HepG2 (cell line): ENCODE data around the gene KRT82. TPM values are rescaled to one million over a fixed set of nuclear protein-coding genes. Genes with fewer than 3 reads are reported as not detected.

ENCODE experiments used
- ATAC-seq: fragments of 200-7000 bp; cut with Tn5 transposase; 3 replicates; pipeline ENCODE4 v1.9.1; 2020; ENCODE audit warnings: mild to moderate bottlenecking, moderate library complexity
- BruUV-seq: library from RNA; stranded (reverse); fragments of 400-500 nt; replicated peaks from 2 replicates; lab custom pipeline; 2021; lab: Mats Ljungman, UMichigan
- CTCF ChIA-PET: fragments of 300-600 bp; formaldehyde crosslinking; extraction: SDS; loops from one replicate; lab custom pipeline; 2021; ENCODE audit warnings: low total read pairs, inconsistent platforms, low intra/inter-chr PET ratio; lab: Yijun Ruan, JAX
- POLR2A ChIA-PET: fragments of 350-600 bp; sonication (Branson Sonifier 250); formaldehyde crosslinking; loops from one replicate; lab custom pipeline; 2020; ENCODE audit warnings: antibody characterized with exemption, inconsistent platforms; lab: Yijun Ruan, JAX
- DNase-seq: peaks from one replicate; pipeline ENCODE4 v3.0.0-alpha.2; 2015; ENCODE audit warnings: low spot score
- FAIRE-seq: peaks from 3 replicates; lab custom pipeline; 2011; peaks lifted over from hg19 to GRCh38; lab: Jason Lieb, UNC
- H2AFZ ChIP-seq: one replicate; pipeline ENCODE4 v1.6.1; 2011; ENCODE audit warnings: low read length, inconsistent platforms
- H3K27ac ChIP-seq: fragments of 300-600 bp; 3 replicates; pipeline ENCODE4 v1.8.0; 2011; ENCODE audit warnings: mixed run types, mild to moderate bottlenecking, mixed read lengths, low read length, inconsistent platforms; ENCODE audit not compliant: insufficient read depth; ENCODE audit errors: extremely low read length
- H3K27me3 ChIP-seq, 2 experiments: fragments of 200-600 bp in 1 of 2; 2 replicates in 1 of 2; 3 replicates in 1 of 2; pipeline versions ENCODE4 v1.6.0 to v1.8.0; 2011; ENCODE audit warnings: low read length in 2 of 2, mild to moderate bottlenecking in 2 of 2, moderate library complexity in 2 of 2, inconsistent platforms in 1 of 2; ENCODE audit not compliant: insufficient read depth in 2 of 2, control insufficient read depth in 1 of 2
- H3K36me3 ChIP-seq, 2 experiments: fragments of 200-600 bp in 1 of 2; replicated peaks in 1 of 2; 2 replicates in 1 of 2; 3 replicates in 1 of 2; pipeline versions ENCODE4 v1.5.1 to v1.8.0; 2011; ENCODE audit warnings: low read length in 2 of 2, inconsistent platforms in 1 of 2; ENCODE audit not compliant: insufficient read depth in 2 of 2, control insufficient read depth in 1 of 2
- H3K4me1 ChIP-seq: 2 replicates; pipeline ENCODE4 v1.5.1; 2012; ENCODE audit warnings: low read length, inconsistent platforms; ENCODE audit not compliant: insufficient read depth
- H3K4me2 ChIP-seq: 2 replicates; pipeline ENCODE4 v1.6.0; 2011; ENCODE audit warnings: low read depth, low read length, inconsistent platforms
- H3K4me3 ChIP-seq, 3 experiments: fragments of 200-600 bp in 1 of 3; sonication (generic), shearing (Covaris generic) in 1 of 3; replicated peaks in 1 of 3; 2 replicates each; pipeline ENCODE4 v1.5.1; 2011 to 2016; ENCODE audit warnings: low read length in 3 of 3, inconsistent platforms in 2 of 3, low read depth in 2 of 3, mild to moderate bottlenecking in 2 of 3, control low read depth in 1 of 3, mixed read lengths in 1 of 3; ENCODE audit not compliant: insufficient read depth in 1 of 3
- H3K79me2 ChIP-seq: one replicate; pipeline ENCODE4 v1.6.1; 2011; ENCODE audit warnings: low read length, inconsistent platforms; ENCODE audit not compliant: insufficient read depth
- H3K9ac ChIP-seq: 2 replicates; pipeline ENCODE4 v1.6.0; 2011; ENCODE audit warnings: mild to moderate bottlenecking, low read depth, low read length, inconsistent platforms; ENCODE audit not compliant: insufficient read depth
- H3K9me3 ChIP-seq: 2 replicates; pipeline ENCODE4 v1.5.1; 2012; ENCODE audit warnings: mild to moderate bottlenecking, low read length
- H4K20me1 ChIP-seq: 2 replicates; pipeline ENCODE4 v1.6.0; 2011; ENCODE audit warnings: inconsistent platforms, mild to moderate bottlenecking, low read length, moderate library complexity; ENCODE audit not compliant: insufficient read depth
- BRD4 ChIP-seq: sonication (generic); formaldehyde crosslinking; IDR thresholded peaks from 2 replicates; pipeline ENCODE4 v1.4.0; 2020; ENCODE audit warnings: missing genetic modification reagents
- CBX5 ChIP-seq: sonication (generic); formaldehyde crosslinking; IDR thresholded peaks from 2 replicates; pipeline ENCODE4 v1.4.0; 2020; ENCODE audit warnings: missing genetic modification reagents, borderline replicate concordance
- CREBL2 ChIP-seq: sonication (generic); formaldehyde crosslinking; IDR thresholded peaks from 2 replicates; pipeline ENCODE4 v1.8.1; 2023; ENCODE audit warnings: missing genetic modification reagents, mild to moderate bottlenecking, borderline replicate concordance
- HDAC6 ChIP-seq: fragments of 200-600 bp; sonication (generic); IDR thresholded peaks from 2 replicates; pipeline ENCODE4 v1.7.0; 2017; ENCODE audit warnings: mild to moderate bottlenecking, antibody characterized with exemption, low read length, low read depth
- HOXA5 ChIP-seq: sonication (generic); formaldehyde crosslinking; IDR thresholded peaks from 2 replicates; pipeline ENCODE4 v1.4.0; 2020; ENCODE audit warnings: missing genetic modification reagents
- KLF12 ChIP-seq: sonication (generic); formaldehyde crosslinking; IDR thresholded peaks from 2 replicates; pipeline ENCODE4 v1.4.0; 2020; ENCODE audit warnings: missing genetic modification reagents, borderline replicate concordance
- POGZ ChIP-seq: sonication (generic); formaldehyde crosslinking; IDR thresholded peaks from 2 replicates; pipeline ENCODE4 v1.4.0; 2020; ENCODE audit warnings: mild to moderate bottlenecking, missing genetic modification reagents
- SIX1 ChIP-seq: sonication (generic); formaldehyde crosslinking; IDR thresholded peaks from 2 replicates; pipeline ENCODE4 v1.4.0; 2020; ENCODE audit warnings: missing genetic modification reagents, borderline replicate concordance
- ZBED4 ChIP-seq: sonication (generic); formaldehyde crosslinking; IDR thresholded peaks from 2 replicates; pipeline ENCODE4 v1.4.0; 2020; ENCODE audit warnings: missing genetic modification reagents, borderline replicate concordance
- ZFP36L1 ChIP-seq: sonication (generic); formaldehyde crosslinking; IDR thresholded peaks from 2 replicates; pipeline ENCODE4 v1.8.0; 2022; ENCODE audit warnings: mild to moderate bottlenecking, missing genetic modification reagents, moderate library complexity
- ZNF10 ChIP-seq: sonication (generic); formaldehyde crosslinking; IDR thresholded peaks from 2 replicates; pipeline ENCODE4 v1.4.0; 2020; ENCODE audit warnings: mild to moderate bottlenecking, low read depth, missing genetic modification reagents, borderline replicate concordance
- ZNF235 ChIP-seq: sonication (generic); formaldehyde crosslinking; IDR thresholded peaks from 2 replicates; pipeline ENCODE4 v1.8.1; 2023; ENCODE audit warnings: mild to moderate bottlenecking, missing genetic modification reagents, borderline replicate concordance
- ZNF256 ChIP-seq: sonication (generic); formaldehyde crosslinking; conservative IDR thresholded peaks from 2 replicates; pipeline ENCODE4 v1.4.0; 2020; ENCODE audit warnings: missing genetic modification reagents
- ZNF441 ChIP-seq: sonication (generic); formaldehyde crosslinking; IDR thresholded peaks from 2 replicates; pipeline ENCODE4 v1.7.0; 2021; ENCODE audit warnings: missing genetic modification reagents, borderline replicate concordance
- ZNF501 ChIP-seq: sonication (generic); formaldehyde crosslinking; IDR thresholded peaks from 2 replicates; pipeline ENCODE4 v1.5.1; 2020; ENCODE audit warnings: mild to moderate bottlenecking, moderate library complexity, missing genetic modification reagents
- ZSCAN22 ChIP-seq: sonication (generic); formaldehyde crosslinking; IDR thresholded peaks from 2 replicates; pipeline ENCODE4 v1.4.0; 2020; ENCODE audit warnings: mild to moderate bottlenecking, missing genetic modification reagents
- WGBS: methylation state at CpG from one replicate; pipeline ENCODE4 v1.1.6; 2017; ENCODE audit warnings: low lambda C conversion rate; 5-methylcytosine and 5-hydroxymethylcytosine counted together
- in situ Hi-C: cut with HindIII; loops from 2 replicates; pipeline ENCODE4 v1.10.0; 2017; ENCODE audit warnings: low pct_unique_long_range_greater_than_20kb; ENCODE audit not compliant: extremely low pct_ligation_motif_present
- intact Hi-C: fragments of 100-400 bp; cut with micrococcal nuclease; formaldehyde crosslinking; loops from one replicate; pipeline ENCODE4 v1.10.0; 2022; ENCODE audit not compliant: unreplicated experiment
- polyA plus RNA-seq, 8 experiments: library from polyadenylated mRNA; depleted of rRNA in 3 of 8; stranded (reverse) in 7 of 8; unstranded in 1 of 8; fragments of >200 nt; fragmentation: Illumina TruSeq in 4 of 8; extraction: Trizol in 4 of 8; gene quantifications; 2 replicates each; pipeline versions ENCODE4 v1.2.1 to v1.2.3, GENCODE V29; 2011 to 2016; ENCODE audit warnings: low read depth in 4 of 8, missing spikeins in 1 of 8, mixed read lengths in 1 of 8; ENCODE audit not compliant: insufficient read depth in 1 of 8
- total RNA-seq, 5 experiments: library from RNA; depleted of rRNA; stranded (reverse); fragments of >200 nt; fragmentation: Illumina TruSeq; extraction: Trizol; gene quantifications; 2 replicates each; pipeline ENCODE4 v1.2.3, GENCODE V29; 2016; ENCODE audit warnings: low read depth in 1 of 5
- TF ChIP-seq, protein P1 (sequence below): IDR thresholded peaks from 2 replicates; pipeline ENCODE4 v1.6.1; 2016; ENCODE audit warnings: missing biosample characterization, missing genetic modification reagents, low read depth

Gene KRT82
- total and polyA plus RNA-seq, 2 of the 13 experiments (the other 11 are each of a cell fraction or from before 2014, with no cell fraction given): not detected

DNA sequence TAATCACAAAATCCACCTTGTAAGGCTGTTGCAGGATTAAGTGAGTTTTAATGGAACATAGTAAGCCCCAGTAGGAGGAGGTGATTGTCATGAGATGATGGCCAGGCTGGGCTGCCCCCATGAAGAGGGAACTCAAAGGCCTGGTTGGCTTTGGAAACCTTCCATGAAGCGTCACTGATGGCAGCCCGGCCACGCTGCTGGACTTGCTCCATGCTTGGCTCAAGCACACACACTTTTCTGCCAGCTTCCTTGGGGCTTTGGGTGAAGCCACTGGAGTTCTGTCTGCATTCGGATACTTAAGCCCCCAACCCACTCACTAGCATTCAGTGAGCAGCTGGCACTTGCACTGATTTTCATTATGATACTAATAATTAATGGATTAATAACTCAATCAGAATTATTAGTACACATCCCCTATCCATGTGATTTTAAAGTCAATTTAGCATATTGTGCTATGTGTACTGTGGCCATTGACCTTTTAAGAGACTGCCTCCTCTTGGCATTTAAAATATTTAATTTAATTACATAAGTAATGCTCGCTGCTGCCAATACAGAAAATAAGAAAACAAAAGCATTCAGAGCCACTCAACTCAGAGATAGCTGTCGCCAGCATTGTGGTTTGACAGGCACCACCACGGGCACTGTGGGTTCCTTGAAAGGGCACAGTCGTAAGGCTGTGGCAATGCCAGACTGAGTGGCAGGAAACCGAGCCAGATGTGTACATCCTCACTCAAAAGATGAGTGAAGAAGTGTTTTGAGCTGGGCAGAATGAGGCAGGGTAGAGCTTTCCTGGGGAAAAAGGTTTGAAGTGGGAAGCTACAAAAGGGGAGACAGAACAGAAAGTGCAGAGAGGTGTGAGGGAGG lies 54.7 kb downstream of the KRT82 start:
- DNase-seq (no peak), FAIRE-seq (no peak), ATAC-seq (no peak)
- no TSS peak for BruUV-seq
- Histone ChIP-seq H3K27me3 (peaks cover 0 to 32% of the 10 kb centered on the region in 2 experiments; a peak in 4 of 5 replicates), H2AFZ (no peak overlapping the region), H3K9me3 (no peaks in the 10 kb centered on the region), H4K20me1 (no peaks in the 10 kb centered on the region), H3K4me1 (peaks cover 9% of the 10 kb centered on the region), H3K27ac (no peak overlapping the region), H3K36me3 (no peaks in the 10 kb centered on the region), H3K9ac (no peak overlapping the region), H3K79me2 (no peaks in the 10 kb centered on the region), H3K4me3 (no peak overlapping the region)
- in situ Hi-C loops: no loop called here
- WGBS: 2% methylated on average over 6 of the region's 9 CpGs
- intact Hi-C loops: loop anchor here (5.0 kb wide), 1 partner anchor 409 kb away; no protein-coding TSS in a partner anchor
- ChIA-PET POLR2A (no interaction called here), CTCF (no interaction called here)
- no peak for TF ChIP-seq POGZ (CRISPR knock-in tag)
- no peak for TF ChIP-seq HDAC6
- no peak for TF ChIP-seq ZNF441
- TF ChIP-seq BRD4 (CRISPR knock-in tag): no peak
- TF ChIP-seq ZSCAN22: no peak
- no peak for TF ChIP-seq ZNF235 (CRISPR knock-in tag)
- no peak for TF ChIP-seq ZBED4 (CRISPR knock-in tag)
- no peak for TF ChIP-seq ZNF501 (CRISPR knock-in tag)
- TF ChIP-seq HOXA5: no peak
- TF ChIP-seq ZNF256: no peak
- TF ChIP-seq ZFP36L1 (CRISPR knock-in tag): no peak
- no peak for TF ChIP-seq CBX5 (CRISPR knock-in tag)
- TF ChIP-seq KLF12 (CRISPR knock-in tag): no peak
- TF ChIP-seq SIX1 (CRISPR knock-in tag): no peak
- no peak for TF ChIP-seq CREBL2 (CRISPR knock-in tag)
- no peak for TF ChIP-seq ZNF10 (CRISPR knock-in tag)
- TF ChIP-seq, protein P1, sequence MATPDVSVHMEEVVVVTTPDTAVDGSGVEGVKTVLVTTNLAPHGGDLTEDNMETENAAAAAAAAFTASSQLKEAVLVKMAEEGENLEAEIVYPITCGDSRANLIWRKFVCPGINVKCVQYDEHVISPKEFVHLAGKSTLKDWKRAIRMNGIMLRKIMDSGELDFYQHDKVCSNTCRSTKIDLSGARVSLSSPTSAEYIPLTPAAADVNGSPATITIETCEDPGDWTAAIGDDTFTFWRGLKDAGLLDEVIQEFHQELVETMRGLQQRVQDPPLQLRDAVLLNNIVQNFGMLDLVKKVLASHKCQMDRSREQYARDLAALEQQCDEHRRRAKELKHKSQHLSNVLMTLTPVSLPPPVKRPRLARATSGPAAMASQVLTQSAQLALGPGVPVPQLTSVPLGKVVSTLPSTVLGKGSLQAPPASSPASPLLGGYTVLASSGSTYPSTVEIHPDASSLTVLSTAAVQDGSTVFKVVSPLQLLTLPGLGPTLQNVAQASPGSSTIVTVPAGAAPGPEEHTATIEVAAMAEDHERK (CRISPR knock-in tag): no peak
- TF ChIP-seq, all 625 proteins: peak for 0
- no peak overlapping the region for H3K4me2 ChIP-seq
